HG03342 (cell line): ENCODE results near the gene MSH3.
"Not testable (repeated sequence)": the region's sequence is repeated elsewhere in the genome, so short reads cannot be mapped to it uniquely, and the experiment has no call there.

Experiments used
- ATAC-seq: cut with Tn5 transposase; IDR thresholded peaks from one replicate; pipeline ENCODE4 v1.9.1; 2021; ENCODE audit warnings: mild to moderate bottlenecking, moderate library complexity; ENCODE audit not compliant: unreplicated experiment

MSH3 gene

DNA sequence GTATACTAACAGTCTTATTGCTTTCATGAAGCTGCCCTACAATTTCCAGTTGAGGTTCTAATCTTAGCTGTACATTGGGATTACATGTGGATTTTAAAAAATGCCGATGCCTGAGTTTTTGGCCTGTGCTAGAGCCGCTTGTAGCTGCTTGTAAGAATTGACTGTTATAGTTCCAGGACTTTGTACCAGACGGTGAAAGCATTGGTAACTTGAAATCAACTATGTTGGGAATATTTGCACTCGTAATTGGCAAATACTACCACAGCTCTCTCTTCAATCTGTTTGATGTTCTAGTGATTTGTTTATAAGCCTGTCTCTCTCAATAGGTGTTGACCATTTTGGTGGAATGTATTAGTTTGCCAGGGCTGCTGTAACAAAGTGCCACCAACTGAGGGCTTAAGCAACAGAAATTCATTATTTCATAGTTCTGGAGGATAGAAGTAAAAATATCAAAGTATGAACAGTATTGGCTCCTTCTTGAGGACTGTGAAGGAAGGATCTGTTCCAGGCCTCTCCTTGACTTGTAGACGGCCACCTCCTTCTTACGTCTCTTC is 50.8 kb downstream of the MSH3 start:
- ATAC-seq: no peak

DNA sequence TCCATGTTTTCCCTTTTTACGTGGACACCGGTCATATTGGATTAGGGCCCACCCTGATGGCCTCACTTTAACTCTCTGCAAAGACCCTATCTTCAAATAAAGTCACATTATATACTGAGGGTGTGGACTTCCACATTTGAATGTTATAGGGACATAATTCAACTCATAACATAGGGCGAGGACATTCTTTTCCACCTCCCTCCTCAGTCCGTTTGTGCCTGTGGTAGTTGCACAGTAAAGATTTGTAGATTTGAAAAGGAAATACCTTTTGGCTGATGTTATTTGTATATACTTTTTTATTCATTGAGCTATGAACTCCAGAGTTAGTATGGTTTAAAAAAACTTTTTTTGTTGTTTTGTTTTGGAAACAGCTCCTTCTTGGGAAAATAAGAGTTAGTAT is 51.3 kb downstream of the MSH3 start:
- ATAC-seq: no peak

DNA sequence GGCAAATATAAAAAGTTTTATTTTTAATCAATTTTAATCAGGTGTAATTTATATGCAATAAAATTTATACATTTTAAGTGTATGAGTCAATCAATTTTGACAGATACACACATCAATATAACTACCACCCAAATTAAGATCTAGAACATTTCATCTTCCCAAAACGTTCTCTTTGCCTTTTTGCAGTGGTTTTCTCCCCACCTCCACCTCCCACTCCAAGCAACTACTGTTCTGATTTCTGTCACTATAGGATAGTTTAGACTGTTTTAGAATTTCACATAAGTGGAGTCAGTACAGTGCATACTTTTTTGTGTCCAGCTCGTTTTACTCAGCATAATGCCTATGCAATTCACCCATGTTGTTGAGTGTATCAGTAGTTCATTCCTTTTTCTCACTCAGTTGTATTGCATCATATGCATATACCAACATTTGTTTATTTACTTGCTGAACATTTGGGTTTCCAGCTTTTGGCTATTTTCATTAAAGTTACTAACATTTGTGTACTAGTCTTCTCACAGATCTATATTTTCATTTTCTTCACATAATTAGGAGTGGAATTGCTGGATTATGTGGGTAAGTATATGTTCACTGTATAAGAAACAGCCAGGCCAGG is 52.5 kb downstream of the MSH3 start:
- no peak for ATAC-seq

DNA sequence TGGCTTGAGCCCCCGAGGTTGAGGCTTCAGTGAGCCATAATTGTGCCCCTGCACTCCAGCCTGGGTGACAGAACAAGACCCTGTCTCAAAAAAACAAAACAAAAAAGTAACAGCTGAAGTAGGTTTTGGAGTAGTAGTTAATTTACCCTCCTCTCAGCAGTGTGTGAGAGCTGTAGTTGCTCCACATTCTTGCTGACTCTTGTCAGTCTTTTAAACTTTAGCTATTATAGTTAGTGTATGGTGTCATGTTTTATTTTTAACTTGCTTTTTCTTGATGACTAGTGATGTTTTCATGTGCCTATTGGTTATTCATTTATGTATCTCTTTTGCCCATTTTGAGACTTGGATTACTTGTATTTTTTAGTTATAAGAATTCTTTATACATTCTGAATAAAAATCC is 53.2 kb downstream of the MSH3 start:
- no peak for ATAC-seq

DNA sequence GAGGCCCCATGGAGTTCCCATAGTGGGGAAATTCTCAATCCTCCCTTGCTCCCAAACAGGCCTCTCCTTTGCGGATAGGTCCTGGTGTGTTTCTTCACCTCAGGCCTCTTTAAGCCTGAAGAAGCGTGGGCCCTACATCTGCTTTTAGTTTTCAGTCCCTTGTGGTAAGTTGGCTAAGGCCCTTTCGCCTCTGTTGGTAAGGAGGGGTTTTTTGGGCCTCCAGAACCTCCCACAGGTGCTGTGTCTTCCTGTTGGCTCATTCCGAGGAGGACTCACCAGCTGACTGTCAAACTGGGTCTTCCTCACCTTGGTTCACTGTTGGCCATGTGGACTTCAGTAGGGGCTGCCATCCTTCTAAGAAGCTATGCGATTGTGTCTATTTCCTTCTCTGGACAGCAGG is 56.8 kb downstream of the MSH3 start:
- ATAC-seq: no peak

DNA sequence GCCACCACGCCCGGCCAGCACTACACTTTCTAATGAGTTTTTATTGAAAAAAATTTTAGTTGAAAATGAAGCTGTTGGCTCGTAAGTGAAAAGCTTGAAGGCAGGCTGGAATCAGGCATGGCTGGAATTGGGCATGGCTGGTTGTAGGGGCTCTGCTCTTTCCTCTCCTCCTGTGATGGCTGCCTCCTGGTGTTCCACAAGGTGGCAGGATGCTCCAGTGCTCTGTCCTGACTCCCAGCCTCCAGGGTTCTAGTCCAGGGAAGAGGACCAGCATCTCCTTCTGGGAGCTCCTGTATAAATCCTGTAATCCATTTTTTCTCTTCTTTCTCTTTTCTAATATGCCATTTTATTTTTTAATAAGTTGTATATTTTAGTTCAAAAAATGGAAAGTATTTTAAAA is 57.5 kb downstream of the MSH3 start:
- ATAC-seq: no peak

DNA sequence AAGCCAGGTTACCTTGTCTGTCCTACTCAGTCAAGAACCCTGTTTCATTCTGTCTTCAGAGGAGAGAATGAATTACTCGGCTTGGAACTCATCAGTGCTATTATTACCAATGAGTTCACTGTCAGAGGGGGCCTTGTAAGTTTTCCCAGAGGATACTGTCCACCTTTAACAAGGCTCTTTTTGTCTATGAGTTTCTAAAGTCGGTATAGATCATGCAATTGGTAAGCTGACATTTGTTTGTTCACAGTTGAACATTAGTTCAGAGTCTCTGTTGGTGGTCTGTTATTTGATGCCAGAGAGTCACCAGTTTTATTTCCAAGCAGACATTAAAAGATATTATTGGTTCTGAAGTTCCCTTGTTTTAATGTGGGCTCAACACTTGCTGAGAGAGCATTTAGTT is 58.5 kb downstream of the MSH3 start:
- ATAC-seq: no peak

DNA sequence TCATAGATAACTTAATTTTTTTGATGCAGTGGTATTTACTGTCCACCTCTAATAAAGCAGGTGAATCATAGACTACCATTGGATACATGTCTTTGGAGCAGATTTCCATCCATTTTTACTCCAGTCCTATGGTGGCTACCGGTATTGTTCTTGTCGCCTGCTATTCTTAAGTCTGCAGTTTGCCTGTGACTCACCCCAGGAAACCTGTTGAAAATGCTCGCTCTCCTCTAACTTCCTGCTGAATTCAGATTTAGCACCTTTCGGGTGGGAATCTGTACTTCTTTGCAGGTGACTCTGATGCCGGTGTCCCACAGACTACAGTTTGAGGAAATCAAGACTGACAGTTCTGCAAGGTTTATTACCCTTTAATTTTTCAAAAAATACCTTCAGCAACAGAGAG is 59.2 kb downstream of the MSH3 start:
- ATAC-seq: no peak

DNA sequence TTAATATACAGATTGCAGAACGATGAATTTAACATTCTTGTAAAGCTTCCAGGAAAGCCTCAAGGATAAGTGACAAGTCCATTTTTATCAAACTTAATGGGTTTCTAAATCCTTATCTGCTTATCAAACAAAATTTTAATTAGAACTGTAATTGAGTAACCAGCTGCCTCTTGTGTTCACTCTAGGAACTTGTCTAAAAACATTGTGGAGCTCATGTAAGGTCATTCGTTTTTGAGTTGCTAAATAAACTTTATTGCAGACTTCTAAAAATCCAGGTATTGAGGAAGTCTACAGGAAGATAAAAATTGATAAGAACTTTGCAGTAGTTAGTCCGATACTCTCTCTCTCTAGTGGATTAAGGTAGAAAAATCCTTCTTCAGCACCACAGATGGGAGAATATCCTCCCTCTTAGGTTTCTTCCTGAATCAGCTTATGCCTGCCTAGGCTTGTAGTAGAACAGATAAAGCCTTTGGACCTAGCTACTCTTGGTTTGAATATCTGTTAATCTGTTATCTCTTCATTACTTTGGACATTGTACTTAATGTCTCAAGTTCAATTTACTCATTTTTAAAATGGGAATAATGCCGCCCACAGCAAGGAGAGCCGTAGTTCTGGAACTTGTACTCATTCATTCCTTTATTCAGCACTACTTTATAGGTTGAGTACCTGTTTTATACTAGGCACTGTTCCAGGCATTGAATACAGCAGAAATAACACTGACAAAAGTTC is 60.3 kb downstream of the MSH3 start:
- ATAC-seq: no peak

DNA sequence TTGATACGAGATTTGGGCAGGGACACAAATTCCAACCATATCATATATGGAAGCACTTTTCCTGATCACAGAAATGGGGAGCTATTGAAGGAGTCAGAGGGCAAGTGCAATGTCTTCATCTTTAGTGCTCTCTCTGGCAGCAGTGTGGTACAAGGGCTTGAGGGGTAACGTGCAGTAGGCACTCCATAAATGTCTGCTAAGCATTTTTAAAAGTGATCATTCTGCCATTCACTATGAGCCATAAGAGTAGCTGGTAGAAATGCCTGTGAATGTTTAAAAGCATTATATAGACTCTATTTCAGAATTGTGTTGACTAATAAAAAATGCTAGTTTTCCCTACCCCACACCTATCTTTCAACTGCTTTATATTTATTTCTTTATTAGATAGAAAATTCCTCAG is 61.4 kb downstream of the MSH3 start:
- no peak for ATAC-seq

DNA sequence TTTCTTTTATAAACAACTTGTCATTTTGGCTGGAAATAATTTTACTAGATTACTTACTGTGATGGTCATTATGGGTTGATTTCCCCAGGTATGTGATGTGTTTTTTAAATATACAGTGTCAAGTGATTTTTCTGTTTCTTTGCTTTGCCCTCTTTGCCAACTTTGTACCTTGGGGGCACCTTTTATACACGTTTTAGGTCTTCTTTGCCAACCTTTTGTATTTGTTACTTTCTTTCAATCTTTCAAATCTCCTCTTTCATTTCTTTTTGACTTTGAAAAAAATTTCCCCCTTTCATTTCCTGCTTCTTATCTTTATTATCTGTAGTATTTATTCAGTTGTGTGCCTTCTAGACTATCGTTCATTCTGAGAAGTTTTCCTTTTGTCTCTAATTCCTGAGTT is 65.7 kb downstream of the MSH3 start:
- no peak for ATAC-seq

DNA sequence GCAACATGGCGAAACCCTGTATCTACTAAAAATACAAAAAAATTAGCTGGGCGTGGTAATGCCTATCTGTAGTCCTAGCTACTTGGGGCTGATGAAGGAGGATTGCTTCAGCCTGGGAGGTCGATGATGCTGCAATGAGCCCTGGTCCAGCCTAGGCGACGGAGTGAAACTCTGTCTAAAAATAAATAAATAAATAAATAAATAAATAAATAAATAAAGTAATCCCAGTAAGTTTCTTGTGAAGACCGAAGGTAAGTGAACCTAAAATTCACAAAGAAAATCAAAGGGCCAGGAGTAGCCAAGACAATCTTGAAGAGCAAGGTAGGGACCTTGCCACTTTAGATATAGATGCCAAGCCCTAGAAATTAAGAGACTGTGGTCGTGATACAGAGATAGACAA is 68.5 kb downstream of the MSH3 start:
- no peak for ATAC-seq

DNA sequence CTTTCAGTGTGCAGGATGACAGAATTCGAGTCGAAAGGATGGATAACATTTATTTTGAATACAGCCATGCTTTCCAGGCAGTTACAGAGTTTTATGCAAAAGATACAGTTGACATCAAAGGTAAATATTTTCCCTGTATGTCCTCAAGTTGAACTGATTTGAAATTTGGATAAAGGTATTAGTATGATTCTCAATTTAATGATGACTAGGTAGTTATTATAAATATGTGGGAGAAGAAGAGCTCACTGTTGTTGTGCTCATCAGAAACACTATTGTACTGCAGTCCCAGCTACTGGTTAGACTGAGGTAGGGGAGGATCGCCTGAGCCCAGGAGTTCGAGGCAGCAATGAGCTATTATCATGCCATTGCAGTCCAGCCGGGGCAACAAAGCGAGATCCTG is 71.0 kb downstream of the MSH3 start:
- ATAC-seq: no peak

DNA sequence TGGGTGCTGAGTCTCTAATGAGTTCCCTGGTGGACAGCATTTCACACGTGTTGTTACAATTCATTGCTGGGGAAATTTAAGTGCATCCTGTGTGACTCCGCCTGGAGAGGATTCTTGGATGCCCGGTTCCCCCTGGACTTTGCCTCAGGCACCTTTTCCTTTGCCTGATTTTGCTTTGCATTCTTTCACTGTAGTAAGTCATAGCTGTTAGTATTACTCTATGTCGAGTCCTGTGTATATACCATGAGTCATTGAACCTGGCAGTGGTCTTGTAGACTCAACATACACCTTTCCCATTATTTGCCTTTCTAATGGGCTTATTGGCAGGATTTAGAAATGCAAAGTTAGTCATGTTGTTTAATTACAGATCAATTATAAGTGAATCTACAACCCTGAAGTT is 82.3 kb downstream of the MSH3 start:
- no peak for ATAC-seq

DNA sequence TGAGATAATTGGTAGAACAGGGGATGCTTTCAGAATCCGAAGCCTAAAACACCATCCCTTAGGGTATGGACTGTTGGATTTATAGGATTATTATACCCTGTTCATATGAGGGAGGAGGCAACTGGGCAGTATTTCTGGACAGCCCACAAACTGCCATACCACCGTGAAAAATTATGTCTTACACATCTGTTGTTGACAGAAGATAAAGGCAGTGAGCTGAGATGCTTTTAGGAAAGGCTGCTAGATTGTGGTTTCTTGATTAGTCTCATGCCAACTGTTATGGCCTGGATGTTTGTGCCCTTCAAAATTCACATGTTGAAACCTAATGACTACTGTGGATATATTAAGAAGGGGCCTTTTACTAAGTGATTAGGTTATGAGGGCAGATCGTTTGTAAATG is 84.0 kb downstream of the MSH3 start:
- ATAC-seq: no peak

DNA sequence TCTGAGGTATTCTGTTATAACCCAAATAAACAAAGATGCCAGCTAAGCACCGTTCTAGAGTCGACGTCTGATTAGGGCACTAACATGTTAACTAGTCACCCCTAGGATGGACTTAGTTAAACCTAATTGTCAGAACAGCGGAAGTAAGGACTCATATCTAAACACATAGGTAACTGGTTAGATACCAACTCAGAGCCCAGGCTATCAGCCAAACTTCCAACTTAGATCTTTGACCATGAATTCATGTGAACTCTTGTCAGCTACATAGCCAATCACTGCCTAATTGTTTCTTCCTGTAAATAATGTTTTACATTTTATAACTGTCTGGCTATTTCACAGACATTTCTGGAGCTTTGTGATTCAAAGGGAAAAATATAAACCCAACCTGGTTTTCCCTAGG is 84.6 kb downstream of the MSH3 start:
- no peak for ATAC-seq

DNA sequence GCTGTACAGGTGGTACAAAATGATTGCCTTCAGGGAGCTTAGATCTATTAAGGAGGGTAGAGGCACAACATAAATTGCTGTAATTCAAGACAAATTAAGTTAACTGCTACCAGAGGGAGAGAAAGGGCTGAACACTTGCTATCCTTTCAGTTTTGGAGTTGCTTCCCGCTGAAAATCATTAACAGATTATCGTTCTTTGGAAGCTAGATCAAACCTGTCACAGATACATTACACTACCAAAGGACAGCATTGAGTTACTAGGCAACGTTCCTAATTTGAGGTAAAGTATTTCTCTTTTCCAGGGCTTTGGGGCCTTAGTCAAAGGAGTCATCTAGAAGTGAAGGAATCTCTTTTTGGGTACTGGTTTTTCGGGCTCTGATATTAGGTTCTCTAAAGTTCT is 85.0 kb downstream of the MSH3 start:
- ATAC-seq: no peak

DNA sequence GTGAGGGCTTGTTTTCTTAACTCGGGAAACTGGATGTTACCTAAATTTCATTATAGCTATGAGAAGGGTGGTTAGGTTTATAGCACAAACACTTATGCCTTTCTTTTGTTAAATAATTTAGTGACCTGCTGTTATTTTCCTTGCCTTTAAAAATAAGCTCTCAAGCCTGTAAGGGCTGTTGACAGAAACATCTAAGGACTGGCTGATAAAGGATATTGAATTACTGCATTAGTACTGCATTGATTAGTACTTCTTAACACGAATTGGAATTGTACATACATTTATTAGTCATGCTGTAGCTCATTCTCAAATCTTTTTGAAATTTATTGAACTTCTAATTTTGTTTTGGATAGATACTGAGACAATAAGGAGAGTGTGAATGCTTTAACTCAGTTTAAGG is 85.4 kb downstream of the MSH3 start:
- ATAC-seq: no peak

DNA sequence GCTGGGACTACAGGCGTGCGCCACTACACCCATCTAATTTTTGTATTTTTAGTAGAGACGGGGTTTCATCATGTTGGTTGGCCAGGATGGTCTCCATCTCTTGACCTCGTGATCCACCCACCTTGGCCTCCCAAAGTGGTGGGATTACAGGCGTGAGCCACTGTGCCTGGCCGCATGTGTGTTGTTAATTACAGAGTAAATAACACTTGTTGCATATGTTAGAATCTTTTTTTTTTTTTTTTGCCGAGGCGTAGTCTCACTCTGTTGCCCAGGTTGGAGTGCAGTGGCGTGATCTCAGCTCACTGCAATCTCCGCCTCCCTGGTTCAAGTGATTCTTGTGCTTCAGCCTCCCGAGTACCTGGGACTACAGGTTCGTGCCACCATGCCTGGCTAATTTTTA is 86.0 kb downstream of the MSH3 start:
- ATAC-seq: not testable (repeated sequence)

DNA sequence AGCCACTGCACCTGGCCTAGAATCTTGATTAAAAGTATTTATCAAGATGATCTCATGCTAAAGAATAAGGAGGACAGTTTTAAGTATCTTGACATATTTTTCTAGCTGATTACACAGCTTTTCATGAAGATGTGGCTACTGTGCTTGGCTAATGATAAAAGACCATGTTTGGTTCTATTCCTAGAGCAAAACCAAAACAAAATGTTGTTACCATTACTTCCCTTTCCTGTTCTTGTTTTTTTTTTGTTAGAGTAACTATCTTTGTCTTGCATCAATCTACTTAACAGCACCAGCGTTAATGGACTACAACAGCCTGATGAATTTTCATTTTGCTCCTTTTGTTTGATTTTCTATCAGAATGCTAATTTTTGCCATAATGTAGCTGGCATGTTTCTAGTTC is 86.5 kb downstream of the MSH3 start:
- no peak for ATAC-seq

DNA sequence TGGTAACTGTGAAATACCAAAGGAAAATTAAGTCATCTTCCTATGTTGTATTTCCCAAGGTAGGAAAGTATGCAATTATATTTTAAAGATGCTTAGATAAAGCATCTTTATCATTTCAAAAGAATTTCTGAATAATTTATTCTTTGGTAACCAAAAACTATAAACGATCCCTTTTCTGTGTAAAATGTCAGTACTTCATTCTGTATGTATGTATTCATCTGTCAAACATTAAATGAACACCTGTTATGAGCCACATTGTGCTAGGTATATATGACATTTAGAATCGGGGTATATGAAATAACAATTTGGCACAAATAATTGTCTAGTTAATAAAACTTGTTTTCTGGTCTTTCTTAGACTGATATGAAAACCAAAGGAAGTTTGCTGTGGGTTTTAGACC is 89.7 kb downstream of the MSH3 start:
- ATAC-seq: no peak

DNA sequence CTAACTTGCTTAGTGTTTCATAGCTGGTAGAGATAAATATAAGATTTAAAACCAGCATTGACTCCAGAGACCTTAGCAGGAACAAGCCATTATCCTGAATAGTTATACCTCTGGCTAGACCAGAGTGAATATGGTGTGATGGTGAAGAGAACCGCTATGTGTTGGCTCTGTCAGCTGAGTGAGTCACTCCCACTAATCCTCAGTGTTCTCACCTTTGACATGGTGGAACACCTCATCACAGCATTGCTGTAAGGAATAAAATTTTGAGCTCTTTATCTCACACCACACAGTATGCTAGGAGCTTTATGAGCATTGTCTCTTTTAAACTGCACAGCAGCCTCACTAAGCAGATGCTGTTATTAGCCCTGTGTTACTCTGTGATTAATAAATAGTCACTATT is 91.0 kb downstream of the MSH3 start:
- no peak for ATAC-seq

DNA sequence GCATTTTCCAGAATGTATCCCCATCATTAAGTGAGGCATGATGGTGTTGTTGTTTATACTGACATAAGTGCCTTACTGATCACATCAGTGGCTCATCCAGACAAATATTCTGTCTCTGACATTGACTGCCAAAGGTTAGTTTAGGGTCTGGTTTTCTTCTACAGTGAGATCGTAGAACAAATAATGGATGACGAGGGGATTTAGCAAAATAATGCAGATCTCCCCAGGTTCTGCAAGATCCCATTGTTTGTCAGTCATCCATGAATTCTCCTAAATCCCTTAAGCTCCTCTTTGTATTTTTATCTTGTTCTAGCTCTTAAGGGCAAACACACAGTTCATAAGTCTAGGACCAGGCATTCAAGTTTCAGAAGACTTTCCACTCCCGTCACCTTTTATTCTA is 93.5 kb downstream of the MSH3 start:
- no peak for ATAC-seq
